ENCODE measurements around the gene TTLL13. TPM values are rescaled to one million over a fixed set of nuclear protein-coding genes. Genes with fewer than 3 reads are reported as not detected.

TTLL13 gene
- total RNA-seq, 1 donor from 2014 or later = not detected

DNA sequence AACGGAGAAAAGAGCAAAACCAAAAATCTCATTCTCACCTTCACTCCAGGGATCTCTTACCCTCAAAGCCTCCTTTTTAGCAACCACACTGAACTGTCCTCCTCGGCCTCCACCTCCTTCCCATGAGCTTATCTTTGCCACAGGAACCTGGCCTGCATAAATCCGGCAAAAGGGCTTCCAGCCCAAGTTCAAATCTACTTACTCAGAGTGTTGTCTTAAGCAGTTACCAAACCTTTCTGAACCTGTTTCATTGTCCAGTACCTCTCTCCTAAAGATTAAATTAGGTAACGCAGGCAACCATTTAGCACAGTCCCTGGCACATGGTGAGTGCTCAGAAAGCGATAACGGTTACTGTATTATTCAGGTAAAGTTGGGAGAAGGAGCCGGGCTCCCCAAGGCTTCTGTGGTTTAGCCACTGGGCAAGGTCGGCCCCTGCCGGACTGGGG lies 16.4 kb upstream of the TTLL13 start:
- H3K9me3 ChIP-seq (ENCODE audit: insufficient read depth, low read depth, low read length) = no peaks in the 10 kb centered on the region
- H2AFZ ChIP-seq (ENCODE audit: low read depth, low read length) = peak overlapping the region; percentile 90
- H3K79me2 ChIP-seq (ENCODE audit: insufficient read depth, low read length) = peaks cover 20% of the 10 kb centered on the region
- peak overlapping the region; percentile 80 for H3K27ac ChIP-seq (ENCODE audit: low read depth, low read length)
- no peak for TF ChIP-seq CTCF (IDR thresholded peaks at IDR 0.05; ENCODE audit: insufficient read depth, low read depth, low read length)
- no peak for TF ChIP-seq EZH2 (IDR thresholded peaks at IDR 0.05; ENCODE audit: insufficient read depth, low read length)
- peaks cover 9% of the 10 kb centered on the region for H3K4me1 Mint-ChIP-seq (ENCODE audit: low read depth, unreplicated experiment)
- H3K27me3 ChIP-seq (ENCODE audit: insufficient read depth, low read length) = no peaks in the 10 kb centered on the region
- H3K27me3 Mint-ChIP-seq (ENCODE audit: low read depth, unreplicated experiment) = no peaks in the 10 kb centered on the region
- no peaks in the 10 kb centered on the region for H3K9me3 Mint-ChIP-seq (ENCODE audit: unreplicated experiment)
- peak; percentile 27 for DNase-seq (ENCODE audit: low read depth)
- H3K4me3 Mint-ChIP-seq (ENCODE audit: unreplicated experiment) = peak overlapping the region; percentile 89
- H3K27ac Mint-ChIP-seq (ENCODE audit: unreplicated experiment) = peak overlapping the region; percentile 70
- H3K36me3 ChIP-seq (ENCODE audit: insufficient read depth, low read length) = peaks cover 2% of the 10 kb centered on the region
- peak overlapping the region; percentile 95 for H3K4me2 ChIP-seq (ENCODE audit: low read length)
- no peak for FAIRE-seq
- H3K4me3 ChIP-seq (ENCODE audit: insufficient read depth, low read depth, low read length) = peak overlapping the region; percentile 85
- peak overlapping the region; percentile 91 for H3K9ac ChIP-seq (ENCODE audit: low read length)
- H3K4me1 ChIP-seq (ENCODE audit: insufficient read depth, low read length) = peaks cover 9% of the 10 kb centered on the region
- peaks cover 21% of the 10 kb centered on the region for H4K20me1 ChIP-seq (ENCODE audit: insufficient read depth, low read length)
- peaks cover 8% of the 10 kb centered on the region for H3K36me3 Mint-ChIP-seq (ENCODE audit: low read depth, unreplicated experiment)

DNA sequence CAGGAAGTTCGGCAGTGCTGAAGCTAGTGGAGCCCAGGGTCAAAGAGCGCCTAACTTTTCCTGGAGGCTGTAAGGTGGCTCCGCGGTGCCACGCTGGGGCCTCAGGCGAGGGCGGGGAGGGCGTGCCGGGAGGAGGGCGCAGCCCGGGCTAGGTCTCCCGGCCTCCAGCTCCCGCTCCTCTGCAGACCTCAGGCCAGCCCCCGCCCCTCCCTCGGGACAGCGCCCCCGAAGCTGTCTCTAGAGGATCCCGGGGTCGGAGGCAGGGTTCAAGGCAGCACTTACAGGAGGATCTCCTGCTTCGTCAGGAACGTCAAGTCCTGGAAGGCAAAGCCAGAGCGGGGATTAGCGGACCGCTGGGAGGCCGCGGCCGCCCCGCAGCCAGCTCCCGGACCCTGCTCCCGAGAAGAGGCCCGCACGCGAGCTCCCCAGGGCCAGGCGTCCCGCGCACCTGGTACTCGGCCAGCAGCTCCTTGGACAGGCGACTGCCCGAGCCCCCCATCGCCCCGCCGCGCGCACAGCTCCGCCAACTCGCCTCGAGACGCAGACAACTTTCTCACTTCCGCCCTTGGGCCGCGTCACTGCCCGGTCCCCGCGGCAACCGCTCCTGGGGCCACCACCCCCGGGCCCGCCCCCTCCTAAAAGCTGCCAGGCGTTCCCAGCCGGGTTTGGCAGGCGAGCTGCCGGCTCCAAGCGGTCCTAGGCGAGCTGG lies 15.8 kb upstream of the TTLL13 start, which contains the start of gene CIB1:
TSS of gene CIB1 (minus strand) at position 555 of the 709 bp plus-strand sequence. CDS start at position 499, 56 bp downstream.
- Histone ChIP-seq H3K27ac (ENCODE audit: low read depth, low read length) (peak within 1 kb of the TSS; percentile 80), H3K4me3 (ENCODE audit: insufficient read depth, low read depth, low read length) (peak within 1 kb of the TSS; percentile 85), H3K9me3 (ENCODE audit: insufficient read depth, low read depth, low read length) (no peaks in the 10 kb centered on the region), H3K27me3 (ENCODE audit: insufficient read depth, low read length) (no peaks in the 10 kb centered on the region), H3K4me1 (ENCODE audit: insufficient read depth, low read length) (peaks cover 9% of the 10 kb centered on the region), H4K20me1 (ENCODE audit: insufficient read depth, low read length) (peaks cover 21% of the 10 kb centered on the region), H3K9ac (ENCODE audit: low read length) (peak within 1 kb of the TSS; percentile 91), H3K36me3 (ENCODE audit: insufficient read depth, low read length) (peaks cover 2% of the 10 kb centered on the region), H2AFZ (ENCODE audit: low read depth, low read length) (peak within 1 kb of the TSS; percentile 90), H3K4me2 (ENCODE audit: low read length) (peak within 1 kb of the TSS; percentile 95), H3K79me2 (ENCODE audit: insufficient read depth, low read length) (peaks cover 20% of the 10 kb centered on the region)
- H3K27me3 Mint-ChIP-seq (ENCODE audit: low read depth, unreplicated experiment) = no peaks in the 10 kb centered on the region
- peak within 1 kb of the TSS; percentile 81 for H3K27ac Mint-ChIP-seq (ENCODE audit: unreplicated experiment)
- no peak for TF ChIP-seq EZH2 (IDR thresholded peaks at IDR 0.05; ENCODE audit: insufficient read depth, low read length)
- TF ChIP-seq CTCF (IDR thresholded peaks at IDR 0.05; ENCODE audit: insufficient read depth, low read depth, low read length) = no peak
- FAIRE-seq = no peak
- peaks cover 9% of the 10 kb centered on the region for H3K4me1 Mint-ChIP-seq (ENCODE audit: low read depth, unreplicated experiment)
- H3K36me3 Mint-ChIP-seq (ENCODE audit: low read depth, unreplicated experiment) = peaks cover 8% of the 10 kb centered on the region
- no peaks in the 10 kb centered on the region for H3K9me3 Mint-ChIP-seq (ENCODE audit: unreplicated experiment)
- peak; percentile 85 for DNase-seq (ENCODE audit: low read depth)
- peak within 1 kb of the TSS; percentile 89 for H3K4me3 Mint-ChIP-seq (ENCODE audit: unreplicated experiment)

Measured in astrocyte (in vitro differentiated cells and primary cell).